Neural crest cell (in vitro differentiated cells): ENCODE data around the gene ATG4D. TPM values are rescaled to one million over a fixed set of nuclear protein-coding genes. Genes with fewer than 3 reads are reported as not detected.
A peak's percentile ranks its signal among the peaks of the same experiment; 100 is the strongest.

Experiments
- DNase-seq: peaks from one replicate; pipeline ENCODE4 v3.0.0; 2021; ENCODE audit warnings: low read depth, mixed read lengths, low spot score
- H3K27ac Mint-ChIP-seq: one replicate; pipeline ENCODE4 v1.8.0; 2021; ENCODE audit warnings: mild to moderate bottlenecking, mixed read lengths; ENCODE audit not compliant: unreplicated experiment
- H3K27me3 Mint-ChIP-seq: 2 replicates; pipeline ENCODE4 v1.8.0; 2021; ENCODE audit warnings: low read depth, mild to moderate bottlenecking, mixed read lengths
- H3K36me3 Mint-ChIP-seq: 2 replicates; pipeline ENCODE4 v1.8.0; 2021; ENCODE audit warnings: low read depth, mild to moderate bottlenecking, mixed read lengths
- H3K4me1 Mint-ChIP-seq: 2 replicates; pipeline ENCODE4 v1.8.0; 2021; ENCODE audit warnings: mixed read lengths
- H3K4me3 Mint-ChIP-seq: one replicate; pipeline ENCODE4 v1.8.0; 2021; ENCODE audit warnings: mild to moderate bottlenecking, mixed read lengths
- H3K9me3 Mint-ChIP-seq: 2 replicates; pipeline ENCODE4 v1.8.0; 2021; ENCODE audit warnings: mixed read lengths
- CTCF ChIP-seq: fragments of 200-600 bp; sonication (generic); conservative IDR thresholded peaks from 2 replicates; pipeline ENCODE4 v1.5.0; 2021; ENCODE audit warnings: antibody characterized with exemption, mild to moderate bottlenecking
- total RNA-seq: library from RNA; stranded (reverse); gene quantifications from 2 replicates; pipeline ENCODE4 v1.2.1, GENCODE V29; 2021

ATG4D gene
- total RNA-seq, 1 donor from 2014 or later = 56.7 TPM

GRCh38 chr19:10580979-10581631 lies 37.4 kb downstream of the ATG4D start:
- DNase-seq = peak; percentile 93
- Mint-ChIP-seq H3K4me1 (peaks cover 6% of the 10 kb centered on the region), H3K27me3 (peaks cover 26% of the 10 kb centered on the region), H3K4me3 (no peak overlapping the region), H3K27ac (no peak overlapping the region), H3K9me3 (no peaks in the 10 kb centered on the region), H3K36me3 (no peaks in the 10 kb centered on the region)
- TF ChIP-seq CTCF = peak; percentile 97

- H3K36me3 Mint-ChIP-seq = no peaks in the 10 kb centered on the region
- H3K4me1 Mint-ChIP-seq = peaks cover 6% of the 10 kb centered on the region
- peaks cover 36% of the 10 kb centered on the region for H3K27me3 Mint-ChIP-seq
- H3K27ac Mint-ChIP-seq = no peak overlapping the region
- no peak for DNase-seq
- no peak overlapping the region for H3K4me3 Mint-ChIP-seq
- no peak for TF ChIP-seq CTCF
- no peaks in the 10 kb centered on the region for H3K9me3 Mint-ChIP-seq
These were observed 38.4 kb downstream of the ATG4D start for GRCh38 chr19:10582091-10582490.

- no peak for TF ChIP-seq CTCF
- Mint-ChIP-seq H3K36me3 (peaks cover 5% of the 10 kb centered on the region), H3K4me1 (peaks cover 12% of the 10 kb centered on the region), H3K9me3 (peaks cover 5% of the 10 kb centered on the region), H3K4me3 (no peak overlapping the region), H3K27me3 (peaks cover 46% of the 10 kb centered on the region), H3K27ac (no peak overlapping the region)
- DNase-seq = no peak
These were observed 39.5 kb downstream of the ATG4D start for GRCh38 chr19:10583036-10583776.

- H3K4me1 Mint-ChIP-seq = peaks cover 6% of the 10 kb centered on the region
- peaks cover 5% of the 10 kb centered on the region for H3K9me3 Mint-ChIP-seq
- no peak overlapping the region for H3K4me3 Mint-ChIP-seq
- no peak overlapping the region for H3K27ac Mint-ChIP-seq
- H3K27me3 Mint-ChIP-seq = peaks cover 61% of the 10 kb centered on the region
- no peak for DNase-seq
- peaks cover 5% of the 10 kb centered on the region for H3K36me3 Mint-ChIP-seq
- TF ChIP-seq CTCF = no peak
These were observed 42.7 kb downstream of the ATG4D start for GRCh38 chr19:10586396-10586795.

GRCh38 chr19:10587022-10587838 lies 43.5 kb downstream of the ATG4D start, which contains the start of gene AP1M2:
Gene AP1M2, minus strand, starts transcription at chr19:10587312. Its CDS starts 81 bp downstream, at chr19:10587231.
- peaks cover 5% of the 10 kb centered on the region for H3K9me3 Mint-ChIP-seq
- no peak within 1 kb of the TSS for H3K27ac Mint-ChIP-seq
- TF ChIP-seq CTCF = no peak
- H3K4me1 Mint-ChIP-seq = peaks cover 6% of the 10 kb centered on the region
- H3K4me3 Mint-ChIP-seq = no peak within 1 kb of the TSS
- no peak for DNase-seq
- peaks cover 5% of the 10 kb centered on the region for H3K36me3 Mint-ChIP-seq
- peaks cover 61% of the 10 kb centered on the region for H3K27me3 Mint-ChIP-seq
